Keratinocyte (primary cell): Measurements from ENCODE around the gene EXOC3L2. TPM values are rescaled to one million over a fixed set of nuclear protein-coding genes. Genes with fewer than 3 reads are reported as not detected.

Experiments
- DNase-seq: peaks from one replicate; pipeline ENCODE4 v3.0.0-alpha.2; 2011; ENCODE audit warnings: low read depth, missing footprints, low spot score
- FAIRE-seq: peaks from 2 replicates; lab custom pipeline; 2011; peaks lifted over from hg19 to GRCh38; lab: Jason Lieb, UNC
- H2AFZ ChIP-seq: 2 replicates; pipeline ENCODE4 v1.6.0; 2012; ENCODE audit warnings: low read length, control low read depth, inconsistent platforms; ENCODE audit not compliant: control insufficient read depth
- H3K27ac ChIP-seq: 2 replicates; pipeline ENCODE4 v1.5.1; 2011; ENCODE audit warnings: low read length; ENCODE audit not compliant: control insufficient read depth, insufficient read depth
- H3K27me3 ChIP-seq: 3 replicates; pipeline ENCODE4 v1.6.0; 2011; ENCODE audit warnings: low read length; ENCODE audit not compliant: control insufficient read depth, insufficient read depth; ENCODE audit errors: extremely low read depth
- H3K36me3 ChIP-seq, 2 experiments: 2 replicates in 1 of 2; 3 replicates in 1 of 2; pipeline ENCODE4 v1.5.1; 2011; ENCODE audit warnings: low read length in 2 of 2, mild to moderate bottlenecking in 1 of 2; ENCODE audit not compliant: control insufficient read depth in 2 of 2, insufficient read depth in 2 of 2; ENCODE audit errors: extremely low read depth in 1 of 2
- H3K4me1 ChIP-seq: 3 replicates; pipeline ENCODE4 v1.5.1; 2011; ENCODE audit warnings: low read length; ENCODE audit not compliant: control insufficient read depth, insufficient read depth; ENCODE audit errors: extremely low read depth
- H3K4me2 ChIP-seq: 3 replicates; pipeline ENCODE4 v1.6.0; 2011; ENCODE audit warnings: low read depth, low read length; ENCODE audit not compliant: control insufficient read depth, insufficient read depth; ENCODE audit errors: extremely low read depth
- H3K4me3 ChIP-seq, 3 experiments: fragments of 200-600 bp in 1 of 3; sonication (generic) in 1 of 3; 2 replicates in 2 of 3; 3 replicates in 1 of 3; pipeline ENCODE4 v1.5.1; 2011 to 2016; ENCODE audit warnings: low read length in 3 of 3, mild to moderate bottlenecking in 3 of 3, control low read depth in 2 of 3, inconsistent platforms in 1 of 3, low read depth in 1 of 3, mixed read lengths in 1 of 3, mixed run types in 1 of 3, moderate library complexity in 1 of 3; ENCODE audit not compliant: control insufficient read depth in 2 of 3, insufficient read depth in 2 of 3; ENCODE audit errors: extremely low read depth in 1 of 3
- H3K79me2 ChIP-seq: 2 replicates; pipeline ENCODE4 v1.6.0; 2012; ENCODE audit warnings: low read length; ENCODE audit not compliant: control insufficient read depth, insufficient read depth
- H3K9ac ChIP-seq: 3 replicates; pipeline ENCODE4 v1.6.0; 2011; ENCODE audit warnings: low read length; ENCODE audit not compliant: control insufficient read depth, insufficient read depth; ENCODE audit errors: extremely low read depth
- H3K9me1 ChIP-seq: 3 replicates; pipeline ENCODE4 v1.6.0; 2011; ENCODE audit warnings: low read length; ENCODE audit not compliant: control insufficient read depth, insufficient read depth; ENCODE audit errors: extremely low read depth
- H3K9me3 ChIP-seq: 2 replicates; pipeline ENCODE4 v1.5.1; 2012; ENCODE audit warnings: low read depth, low read length; ENCODE audit not compliant: control insufficient read depth
- H4K20me1 ChIP-seq: 3 replicates; pipeline ENCODE4 v1.6.0; 2011; ENCODE audit warnings: low read length; ENCODE audit not compliant: control insufficient read depth, insufficient read depth; ENCODE audit errors: extremely low read depth
- EZH2 ChIP-seq: IDR thresholded peaks from one replicate; pipeline ENCODE4 v1.6.1; 2012; ENCODE audit warnings: inconsistent platforms, mild to moderate bottlenecking, low read length, moderate library complexity
- dilution Hi-C: fragments of 300-500 bp; cut with MboI; formaldehyde crosslinking; loops from one replicate; pipeline ENCODE4 v1.7.0; 2020; ENCODE audit warnings: low sequenced_read_pairs; ENCODE audit not compliant: extremely low pct_ligation_motif_present
- polyA plus RNA-seq, 5 experiments: library from polyadenylated mRNA; depleted of rRNA in 3 of 5; stranded (reverse) in 3 of 5; stranded (forward) in 1 of 5; unstranded in 1 of 5; fragments of >200 nt; gene quantifications; 1 replicate in 1 of 5; 2 replicates in 3 of 5; 3 replicates in 1 of 5; pipeline versions ENCODE4 v1.2.1 to v1.2.3, GENCODE V29; 2011 to 2012; ENCODE audit warnings: missing spikeins in 2 of 5, low read depth in 1 of 5, low replicate concordance in 1 of 5
- TF ChIP-seq, protein P1 (sequence below), 3 experiments: IDR thresholded peaks in 1 of 3; conservative IDR thresholded peaks in 1 of 3; optimal IDR thresholded peaks in 1 of 3; 2 replicates in 2 of 3; 3 replicates in 1 of 3; pipeline versions ENCODE3 to v1.5.1; 2011; ENCODE audit warnings: low read length in 3 of 3, mild to moderate bottlenecking in 3 of 3, moderate library complexity in 2 of 3, control low read depth in 1 of 3, inconsistent platforms in 1 of 3; ENCODE audit not compliant: insufficient read depth in 2 of 3; ENCODE audit errors: extremely low read depth in 1 of 3

Gene EXOC3L2
- polyA plus RNA-seq, 1 donor (not counting 4 experiments of a cell fraction or from before 2014, with no cell fraction given), result 0.08 TPM

- no peak for DNase-seq
- no peak for FAIRE-seq
- no peaks in the 10 kb centered on the region for H3K27me3 ChIP-seq
- H3K27ac ChIP-seq, result no peak overlapping the region
- no peaks in the 10 kb centered on the region for H4K20me1 ChIP-seq
- no peak for TF ChIP-seq EZH2
- TF ChIP-seq, protein P1, sequence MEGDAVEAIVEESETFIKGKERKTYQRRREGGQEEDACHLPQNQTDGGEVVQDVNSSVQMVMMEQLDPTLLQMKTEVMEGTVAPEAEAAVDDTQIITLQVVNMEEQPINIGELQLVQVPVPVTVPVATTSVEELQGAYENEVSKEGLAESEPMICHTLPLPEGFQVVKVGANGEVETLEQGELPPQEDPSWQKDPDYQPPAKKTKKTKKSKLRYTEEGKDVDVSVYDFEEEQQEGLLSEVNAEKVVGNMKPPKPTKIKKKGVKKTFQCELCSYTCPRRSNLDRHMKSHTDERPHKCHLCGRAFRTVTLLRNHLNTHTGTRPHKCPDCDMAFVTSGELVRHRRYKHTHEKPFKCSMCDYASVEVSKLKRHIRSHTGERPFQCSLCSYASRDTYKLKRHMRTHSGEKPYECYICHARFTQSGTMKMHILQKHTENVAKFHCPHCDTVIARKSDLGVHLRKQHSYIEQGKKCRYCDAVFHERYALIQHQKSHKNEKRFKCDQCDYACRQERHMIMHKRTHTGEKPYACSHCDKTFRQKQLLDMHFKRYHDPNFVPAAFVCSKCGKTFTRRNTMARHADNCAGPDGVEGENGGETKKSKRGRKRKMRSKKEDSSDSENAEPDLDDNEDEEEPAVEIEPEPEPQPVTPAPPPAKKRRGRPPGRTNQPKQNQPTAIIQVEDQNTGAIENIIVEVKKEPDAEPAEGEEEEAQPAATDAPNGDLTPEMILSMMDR (optimal IDR thresholded peaks at IDR 0.05 in 1 of 3, IDR thresholded peaks at IDR 0.05 in 1 of 3, conservative IDR thresholded peaks at IDR 0.05 in 1 of 3; ENCODE audit: extremely low read depth in 1 of 3, insufficient read depth in 2 of 3, low read length in 3 of 3), result no peak
- no peaks in the 10 kb centered on the region for H3K9me1 ChIP-seq
- dilution Hi-C loops, result no loop called here
- H3K9me3 ChIP-seq, result no peaks in the 10 kb centered on the region
- H3K79me2 ChIP-seq, result peaks cover 7% of the 10 kb centered on the region
- H3K4me1 ChIP-seq, result peaks cover 9% of the 10 kb centered on the region
- no peak overlapping the region for H2AFZ ChIP-seq
- H3K4me3 ChIP-seq, result no peak overlapping the region
- H3K9ac ChIP-seq, result no peak overlapping the region
- no peaks in the 10 kb centered on the region for H3K36me3 ChIP-seq
- H3K4me2 ChIP-seq, result no peak overlapping the region
These were observed 1.9 kb upstream of the EXOC3L2 start for GRCh38 chr19:45247136-45247535.

GRCh38 chr19:45245826-45246225, 619 bp upstream of the EXOC3L2 start:
- Histone ChIP-seq H3K9ac (no peak overlapping the region), H4K20me1 (no peaks in the 10 kb centered on the region), H3K27ac (no peak overlapping the region), H3K4me2 (no peak overlapping the region), H3K79me2 (no peaks in the 10 kb centered on the region), H3K4me1 (peaks cover 9% of the 10 kb centered on the region), H3K36me3 (no peaks in the 10 kb centered on the region), H3K9me3 (no peaks in the 10 kb centered on the region), H3K4me3 (no peak overlapping the region), H3K9me1 (no peaks in the 10 kb centered on the region), H3K27me3 (no peaks in the 10 kb centered on the region), H2AFZ (no peak overlapping the region)
- DNase-seq (no peak), FAIRE-seq (no peak)
- dilution Hi-C loops, result no loop called here
- no peak for TF ChIP-seq EZH2
- TF ChIP-seq, protein P1 (optimal IDR thresholded peaks at IDR 0.05 in 1 of 3, IDR thresholded peaks at IDR 0.05 in 1 of 3, conservative IDR thresholded peaks at IDR 0.05 in 1 of 3; ENCODE audit: extremely low read depth in 1 of 3, insufficient read depth in 2 of 3, low read length in 3 of 3), result no peak
